Activated T-cell treated with anti-CD3 and anti-CD28 coated beads for 1 hour (primary cell): Measurements from ENCODE around the gene JHY.
"Not testable (repeated sequence)": the region's sequence is repeated elsewhere in the genome, so short reads cannot be mapped to it uniquely, and the experiment has no call there.

Experiments
- DNase-seq: peaks from one replicate; pipeline ENCODE4 v3.0.0-alpha.2; 2020; ENCODE audit warnings: low read depth

JHY gene

GRCh38 chr11:122882189-122882856 lies at the start of gene JHY:
Gene JHY (plus strand): TSS chr11:122882759. CDS start chr11:122885850, 3,091 bp downstream.
- DNase-seq, result no peak

GRCh38 chr11:122833846-122834464 lies 48.6 kb upstream of the JHY start:
- DNase-seq, result no peak

- DNase-seq, result no peak
Measured at GRCh38 chr11:122836916-122837315, 45.6 kb upstream of the JHY start.

GRCh38 chr11:122837528-122838346 lies 44.8 kb upstream of the JHY start:
- DNase-seq, result no peak

- DNase-seq, result no peak
Measured at GRCh38 chr11:122843281-122844141, 39.0 kb upstream of the JHY start.

- no peak for DNase-seq
Measured at GRCh38 chr11:122847466-122847865, 35.1 kb upstream of the JHY start.

GRCh38 chr11:122848186-122848585 lies 34.4 kb upstream of the JHY start:
- DNase-seq, result no peak

GRCh38 chr11:122850076-122850631 lies 32.4 kb upstream of the JHY start:
- no peak for DNase-seq

GRCh38 chr11:122851366-122851966 lies 31.1 kb upstream of the JHY start:
- DNase-seq, result no peak

- DNase-seq, result peak; percentile 7
Measured at GRCh38 chr11:122852074-122852795, 30.3 kb upstream of the JHY start.

- DNase-seq, result no peak
Measured at GRCh38 chr11:122852796-122853160, 29.8 kb upstream of the JHY start.

GRCh38 chr11:122853261-122853660 lies 29.3 kb upstream of the JHY start:
- DNase-seq, result no peak

GRCh38 chr11:122853971-122854446 lies 28.6 kb upstream of the JHY start:
- peak; percentile 19 for DNase-seq

- DNase-seq, result no peak
Measured at GRCh38 chr11:122861631-122862030, 20.9 kb upstream of the JHY start.

- no peak for DNase-seq
Measured at GRCh38 chr11:122862091-122862490, 20.5 kb upstream of the JHY start.

GRCh38 chr11:122863154-122863553 lies 19.4 kb upstream of the JHY start:
- not testable (repeated sequence) for DNase-seq

- DNase-seq, result peak; percentile 39
Measured at GRCh38 chr11:122863704-122864326, 18.7 kb upstream of the JHY start.

GRCh38 chr11:122864386-122865115 lies 18.0 kb upstream of the JHY start:
- DNase-seq, result no peak

- no peak for DNase-seq
Measured at GRCh38 chr11:122869622-122870021, 12.9 kb upstream of the JHY start.
